ENCODE data around the gene TMEM109.

TMEM109 gene

DNA sequence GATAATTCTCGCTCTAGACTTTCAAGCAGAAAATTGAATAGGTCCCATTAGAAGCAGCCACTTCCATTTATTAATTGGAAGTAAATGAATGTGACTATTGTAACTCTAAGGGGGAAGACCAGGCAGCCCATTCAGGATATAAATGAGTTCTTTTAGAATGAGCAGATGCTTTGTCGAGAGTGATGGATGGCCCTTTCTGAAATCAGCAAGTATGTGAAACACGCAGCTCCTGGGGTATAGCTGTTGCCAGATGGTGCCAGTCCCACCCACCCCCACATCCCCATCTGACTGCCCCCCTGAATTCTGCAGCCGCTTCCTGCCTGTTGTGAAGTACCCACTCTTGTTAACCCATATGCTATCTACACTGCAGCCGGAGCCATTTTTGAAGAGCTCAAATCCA lies 34.3 kb downstream of the TMEM109 start:
- no peaks in the 10 kb centered on the region for H3F3A ChIP-seq (ENCODE audit: low read depth)
- TF ChIP-seq EZH2phosphoT487 (IDR thresholded peaks at IDR 0.05; ENCODE audit: borderline replicate concordance), result no peak
- TF ChIP-seq, protein P1, sequence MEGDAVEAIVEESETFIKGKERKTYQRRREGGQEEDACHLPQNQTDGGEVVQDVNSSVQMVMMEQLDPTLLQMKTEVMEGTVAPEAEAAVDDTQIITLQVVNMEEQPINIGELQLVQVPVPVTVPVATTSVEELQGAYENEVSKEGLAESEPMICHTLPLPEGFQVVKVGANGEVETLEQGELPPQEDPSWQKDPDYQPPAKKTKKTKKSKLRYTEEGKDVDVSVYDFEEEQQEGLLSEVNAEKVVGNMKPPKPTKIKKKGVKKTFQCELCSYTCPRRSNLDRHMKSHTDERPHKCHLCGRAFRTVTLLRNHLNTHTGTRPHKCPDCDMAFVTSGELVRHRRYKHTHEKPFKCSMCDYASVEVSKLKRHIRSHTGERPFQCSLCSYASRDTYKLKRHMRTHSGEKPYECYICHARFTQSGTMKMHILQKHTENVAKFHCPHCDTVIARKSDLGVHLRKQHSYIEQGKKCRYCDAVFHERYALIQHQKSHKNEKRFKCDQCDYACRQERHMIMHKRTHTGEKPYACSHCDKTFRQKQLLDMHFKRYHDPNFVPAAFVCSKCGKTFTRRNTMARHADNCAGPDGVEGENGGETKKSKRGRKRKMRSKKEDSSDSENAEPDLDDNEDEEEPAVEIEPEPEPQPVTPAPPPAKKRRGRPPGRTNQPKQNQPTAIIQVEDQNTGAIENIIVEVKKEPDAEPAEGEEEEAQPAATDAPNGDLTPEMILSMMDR (conservative IDR thresholded peaks at IDR 0.05; ENCODE audit: low read length), result no peak
- H2AFZ ChIP-seq (ENCODE audit: low read length), result no peak overlapping the region
- H3K79me2 ChIP-seq (ENCODE audit: insufficient read depth, low read length), result no peaks in the 10 kb centered on the region
- no peaks in the 10 kb centered on the region for H4K20me1 ChIP-seq (ENCODE audit: insufficient read depth, low read length, poor library complexity, severe bottlenecking)
- no peaks in the 10 kb centered on the region for H3K27me3 ChIP-seq (ENCODE audit: insufficient read depth, low read length, poor library complexity, severe bottlenecking)
- H3K9me3 ChIP-seq (ENCODE audit: insufficient read depth, low read depth, low read length), result no peaks in the 10 kb centered on the region
- no peak overlapping the region for H3K9ac ChIP-seq (ENCODE audit: low read depth, low read length, poor library complexity, severe bottlenecking)
- H3K4me3 ChIP-seq (ENCODE audit: low read length, poor library complexity, severe bottlenecking), result no peak overlapping the region
- H3K4me2 ChIP-seq (ENCODE audit: low read depth, low read length, poor library complexity, severe bottlenecking), result no peak overlapping the region
- no peaks in the 10 kb centered on the region for H3K36me3 ChIP-seq (ENCODE audit: insufficient read depth, low read length)
- H3K9me2 ChIP-seq (replicated peaks; ENCODE audit: low read depth, low read length), result no peaks in the 10 kb centered on the region
- H3K4me1 ChIP-seq (ENCODE audit: insufficient read depth, low read length, poor library complexity, severe bottlenecking), result peaks cover 5% of the 10 kb centered on the region

DNA sequence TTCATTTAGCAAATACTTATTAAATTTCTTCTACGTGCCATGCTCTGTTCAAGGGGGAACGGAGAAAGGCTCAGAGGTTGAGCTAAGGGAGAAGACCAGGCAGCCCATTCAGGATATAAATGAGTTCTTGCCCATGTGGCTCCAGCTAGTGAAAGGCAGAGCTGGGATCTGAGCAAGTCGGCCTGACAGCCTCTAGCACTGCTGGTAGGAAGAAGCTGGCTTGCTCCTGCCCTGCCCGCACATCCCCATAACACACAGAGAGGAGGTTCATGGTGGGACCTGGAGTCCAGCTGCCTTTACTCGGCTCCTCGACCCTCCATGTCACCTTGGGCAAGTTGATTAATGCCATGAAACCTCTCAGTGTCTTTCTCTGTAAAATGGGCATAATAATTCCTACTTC lies 36.1 kb downstream of the TMEM109 start:
- no peak overlapping the region for H3K4me3 ChIP-seq (ENCODE audit: low read length, poor library complexity, severe bottlenecking)
- H3K9me2 ChIP-seq (replicated peaks; ENCODE audit: low read depth, low read length), result no peaks in the 10 kb centered on the region
- no peaks in the 10 kb centered on the region for H3K9me3 ChIP-seq (ENCODE audit: insufficient read depth, low read depth, low read length)
- no peak for TF ChIP-seq EZH2phosphoT487 (IDR thresholded peaks at IDR 0.05; ENCODE audit: borderline replicate concordance)
- TF ChIP-seq, protein P1 (conservative IDR thresholded peaks at IDR 0.05; ENCODE audit: low read length), result no peak
- H3K36me3 ChIP-seq (ENCODE audit: insufficient read depth, low read length), result no peaks in the 10 kb centered on the region
- peaks cover 5% of the 10 kb centered on the region for H3K4me1 ChIP-seq (ENCODE audit: insufficient read depth, low read length, poor library complexity, severe bottlenecking)
- H3K27me3 ChIP-seq (ENCODE audit: insufficient read depth, low read length, poor library complexity, severe bottlenecking), result no peaks in the 10 kb centered on the region
- no peak overlapping the region for H3K4me2 ChIP-seq (ENCODE audit: low read depth, low read length, poor library complexity, severe bottlenecking)
- H3K9ac ChIP-seq (ENCODE audit: low read depth, low read length, poor library complexity, severe bottlenecking), result no peak overlapping the region
- no peaks in the 10 kb centered on the region for H3K79me2 ChIP-seq (ENCODE audit: insufficient read depth, low read length)
- no peak overlapping the region for H2AFZ ChIP-seq (ENCODE audit: low read length)
- H3F3A ChIP-seq (ENCODE audit: low read depth), result no peaks in the 10 kb centered on the region
- no peaks in the 10 kb centered on the region for H4K20me1 ChIP-seq (ENCODE audit: insufficient read depth, low read length, poor library complexity, severe bottlenecking)

DNA sequence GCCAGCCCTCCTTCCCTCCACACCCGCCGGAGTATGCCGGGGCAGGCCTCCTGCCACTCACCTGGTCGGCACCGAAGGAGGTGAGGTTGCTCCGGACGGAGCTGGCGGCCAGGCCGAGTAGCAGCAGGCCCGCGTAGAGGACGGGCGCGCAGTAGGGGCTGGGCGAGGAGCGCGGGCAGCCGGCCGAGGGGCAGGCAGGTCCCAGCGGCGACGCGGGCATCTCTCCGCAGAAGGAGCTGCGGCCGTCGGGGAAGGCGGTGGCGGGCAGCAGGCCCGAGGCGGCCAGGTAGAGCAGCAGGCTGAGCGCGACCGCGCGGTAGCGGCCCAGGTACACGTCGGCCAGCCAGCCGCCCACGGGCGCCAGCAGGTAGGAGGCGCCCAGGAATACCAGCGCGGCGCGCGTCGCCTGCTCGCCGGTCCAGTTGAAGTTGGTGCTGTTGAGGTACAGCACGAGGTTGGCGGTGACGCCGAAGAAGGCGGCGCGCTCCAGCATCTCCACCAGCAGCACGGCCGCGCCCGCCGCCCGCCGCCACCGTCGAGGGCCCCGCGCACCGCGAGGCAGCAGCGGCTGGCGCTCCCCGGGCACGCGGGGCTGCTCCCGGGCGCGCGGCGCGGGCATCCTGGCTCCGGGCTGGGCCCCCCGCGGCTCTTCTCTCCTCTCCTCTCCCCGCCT lies 37.1 kb downstream of the TMEM109 start:
- TF ChIP-seq, protein P1 (conservative IDR thresholded peaks at IDR 0.05; ENCODE audit: low read length), result no peak
- TF ChIP-seq EZH2phosphoT487 (IDR thresholded peaks at IDR 0.05; ENCODE audit: borderline replicate concordance), result no peak
- Histone ChIP-seq H3K36me3 (ENCODE audit: insufficient read depth, low read length) (no peaks in the 10 kb centered on the region), H3K4me2 (ENCODE audit: low read depth, low read length, poor library complexity, severe bottlenecking) (no peak overlapping the region), H3K4me1 (ENCODE audit: insufficient read depth, low read length, poor library complexity, severe bottlenecking) (peaks cover 5% of the 10 kb centered on the region), H3K9me3 (ENCODE audit: insufficient read depth, low read depth, low read length) (no peaks in the 10 kb centered on the region), H3F3A (ENCODE audit: low read depth) (no peaks in the 10 kb centered on the region), H3K27me3 (ENCODE audit: insufficient read depth, low read length, poor library complexity, severe bottlenecking) (no peaks in the 10 kb centered on the region), H3K9me2 (replicated peaks; ENCODE audit: low read depth, low read length) (no peaks in the 10 kb centered on the region), H2AFZ (ENCODE audit: low read length) (no peak overlapping the region), H3K79me2 (ENCODE audit: insufficient read depth, low read length) (no peaks in the 10 kb centered on the region), H3K4me3 (ENCODE audit: low read length, poor library complexity, severe bottlenecking) (no peak overlapping the region), H4K20me1 (ENCODE audit: insufficient read depth, low read length, poor library complexity, severe bottlenecking) (no peaks in the 10 kb centered on the region), H3K9ac (ENCODE audit: low read depth, low read length, poor library complexity, severe bottlenecking) (no peak overlapping the region)
